IMR-90 (cell line): ENCODE data around the gene USP7.

Source experiments
- BHLHE40 ChIP-seq: fragments of 150-350 bp; IDR thresholded peaks from 2 replicates; pipeline ENCODE4 v1.6.1; 2016; ENCODE audit warnings: mild to moderate bottlenecking, low read depth, low read length
- CHD1 ChIP-seq: IDR thresholded peaks from 2 replicates; pipeline ENCODE4 v1.6.1; 2012; ENCODE audit warnings: low read depth, low read length, improper control_type of control experiment
- CTCF ChIP-seq: conservative IDR thresholded peaks from 2 replicates; pipeline ENCODE4 v1.5.1; 2012; ENCODE audit warnings: mild to moderate bottlenecking, low read depth, low read length, improper control_type of control experiment
- ELK1 ChIP-seq: fragments of 150-350 bp; IDR thresholded peaks from 2 replicates; pipeline ENCODE4 v1.6.1; 2016; ENCODE audit warnings: low read depth, mild to moderate bottlenecking, low read length, moderate library complexity, borderline replicate concordance
- FOS ChIP-seq: fragments of 150-350 bp; IDR thresholded peaks from 2 replicates; pipeline ENCODE4 v1.6.1; 2016; ENCODE audit warnings: low read depth, low read length
- MAFK ChIP-seq: IDR thresholded peaks from 2 replicates; pipeline ENCODE4 v1.6.1; 2012; ENCODE audit warnings: low read depth, low read length, improper control_type of control experiment
- MXI1 ChIP-seq: IDR thresholded peaks from 2 replicates; pipeline ENCODE4 v1.6.1; 2012; ENCODE audit warnings: low read depth, mild to moderate bottlenecking, low read length, moderate library complexity, borderline replicate concordance
- NFE2L2 ChIP-seq: fragments of 150-350 bp; IDR thresholded peaks from 2 replicates; pipeline ENCODE4 v1.6.1; 2016; ENCODE audit warnings: low read depth, mild to moderate bottlenecking, low read length
- POLR2A ChIP-seq: IDR thresholded peaks from 2 replicates; pipeline ENCODE4 v1.6.1; 2012; ENCODE audit warnings: mild to moderate bottlenecking, low read depth, low read length
- RAD21 ChIP-seq: IDR thresholded peaks from 2 replicates; pipeline ENCODE4 v1.6.1; 2012; ENCODE audit warnings: low read length, improper control_type of control experiment
- RCOR1 ChIP-seq: IDR thresholded peaks from 2 replicates; pipeline ENCODE4 v1.6.1; 2012; ENCODE audit warnings: mild to moderate bottlenecking, low read length, improper control_type of control experiment; ENCODE audit not compliant: insufficient replicate concordance
- RFX5 ChIP-seq: IDR thresholded peaks from 2 replicates; pipeline ENCODE4 v1.8.0; 2012; ENCODE audit warnings: low read depth, mild to moderate bottlenecking, low read length, moderate library complexity
- SMC3 ChIP-seq: fragments of 150-350 bp; IDR thresholded peaks from 2 replicates; pipeline ENCODE4 v1.6.1; 2016; ENCODE audit warnings: low read depth, mild to moderate bottlenecking, antibody characterized with exemption, low read length, moderate library complexity
- USF2 ChIP-seq: fragments of 150-350 bp; IDR thresholded peaks from 2 replicates; pipeline ENCODE4 v1.6.1; 2017; ENCODE audit warnings: mild to moderate bottlenecking, antibody characterized with exemption, low read length, low read depth

GRCh38 chr16:8890549-8890921 is 73.2 kb downstream of the USP7 start:
- TF ChIP-seq SMC3 (no peak), CTCF (no peak), MAFK (no peak), BHLHE40 (no peak), POLR2A (no peak), MXI1 (no peak), RFX5 (no peak), RCOR1 (no peak), ELK1 (no peak), USF2 (no peak), NFE2L2 (no peak), FOS (no peak), RAD21 (no peak), CHD1 (no peak)
